ENCODE results near the gene FGF7. TPM values are rescaled to one million over a fixed set of nuclear protein-coding genes. Genes with fewer than 3 reads are reported as not detected.
"Not testable (repeated sequence)": the region's sequence is repeated elsewhere in the genome, so short reads cannot be mapped to it uniquely, and the experiment has no call there.

Gene FGF7
- total RNA-seq, 2 experiments from 2014 or later: not detected

DNA sequence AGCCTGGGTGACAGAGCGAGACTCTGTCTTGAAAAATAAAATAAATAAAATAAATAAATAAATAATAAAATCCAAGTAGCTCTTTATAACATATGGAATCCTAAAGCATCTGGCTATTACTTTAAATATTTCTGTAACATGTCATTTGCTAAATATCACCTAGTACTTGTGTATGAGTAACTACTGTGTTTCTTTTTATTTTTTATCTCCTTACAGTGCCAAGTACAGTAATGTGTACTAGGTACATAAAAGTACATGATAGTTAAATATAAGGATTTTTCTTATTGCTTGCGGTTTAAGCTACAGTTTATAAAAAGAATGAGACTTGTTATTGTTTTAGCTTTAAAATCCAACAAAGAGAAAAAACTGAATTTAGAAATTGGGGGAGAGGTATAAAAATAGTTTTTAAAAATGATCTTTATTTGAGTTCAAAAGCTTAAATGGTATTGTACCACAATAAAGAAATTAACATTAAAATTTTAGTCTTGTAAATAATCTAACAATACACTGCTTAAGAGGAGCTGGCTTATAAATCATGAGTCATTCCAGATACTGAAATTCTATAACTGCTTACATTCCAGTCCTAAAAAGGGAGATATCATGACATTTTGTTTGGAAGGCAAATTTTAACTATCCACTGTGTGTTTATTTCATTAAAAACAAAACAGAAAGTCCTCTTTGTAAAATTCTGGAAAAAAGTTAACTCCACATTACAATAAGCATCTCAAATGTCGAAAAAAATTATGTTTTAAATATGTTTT lies 73.1 kb downstream of the FGF7 start:
- ChIA-PET POLR2A (no interaction called here), CTCF (interaction anchor here (1.2 to 1.7 kb wide), 2 partner anchors 25 to 26 kb away, joined by 3 read pairs; no protein-coding TSS in a partner anchor)
- H3K4me1 Mint-ChIP-seq (ENCODE audit: low read depth): no peaks in the 10 kb centered on the region
- no peak overlapping the region for H3K4me3 Mint-ChIP-seq
- DNase-seq (no peak), ATAC-seq (no peak)
- intact Hi-C loops (cut with micrococcal nuclease): no loop called here
- no peaks in the 10 kb centered on the region for H3K27me3 Mint-ChIP-seq
- H3K27ac Mint-ChIP-seq: no peak overlapping the region
- TF ChIP-seq, protein P1, sequence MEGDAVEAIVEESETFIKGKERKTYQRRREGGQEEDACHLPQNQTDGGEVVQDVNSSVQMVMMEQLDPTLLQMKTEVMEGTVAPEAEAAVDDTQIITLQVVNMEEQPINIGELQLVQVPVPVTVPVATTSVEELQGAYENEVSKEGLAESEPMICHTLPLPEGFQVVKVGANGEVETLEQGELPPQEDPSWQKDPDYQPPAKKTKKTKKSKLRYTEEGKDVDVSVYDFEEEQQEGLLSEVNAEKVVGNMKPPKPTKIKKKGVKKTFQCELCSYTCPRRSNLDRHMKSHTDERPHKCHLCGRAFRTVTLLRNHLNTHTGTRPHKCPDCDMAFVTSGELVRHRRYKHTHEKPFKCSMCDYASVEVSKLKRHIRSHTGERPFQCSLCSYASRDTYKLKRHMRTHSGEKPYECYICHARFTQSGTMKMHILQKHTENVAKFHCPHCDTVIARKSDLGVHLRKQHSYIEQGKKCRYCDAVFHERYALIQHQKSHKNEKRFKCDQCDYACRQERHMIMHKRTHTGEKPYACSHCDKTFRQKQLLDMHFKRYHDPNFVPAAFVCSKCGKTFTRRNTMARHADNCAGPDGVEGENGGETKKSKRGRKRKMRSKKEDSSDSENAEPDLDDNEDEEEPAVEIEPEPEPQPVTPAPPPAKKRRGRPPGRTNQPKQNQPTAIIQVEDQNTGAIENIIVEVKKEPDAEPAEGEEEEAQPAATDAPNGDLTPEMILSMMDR (IDR thresholded peaks at IDR 0.05): no peak
- no peaks in the 10 kb centered on the region for H3K9me3 Mint-ChIP-seq
- H3K36me3 Mint-ChIP-seq (ENCODE audit: low read depth): no peaks in the 10 kb centered on the region

DNA sequence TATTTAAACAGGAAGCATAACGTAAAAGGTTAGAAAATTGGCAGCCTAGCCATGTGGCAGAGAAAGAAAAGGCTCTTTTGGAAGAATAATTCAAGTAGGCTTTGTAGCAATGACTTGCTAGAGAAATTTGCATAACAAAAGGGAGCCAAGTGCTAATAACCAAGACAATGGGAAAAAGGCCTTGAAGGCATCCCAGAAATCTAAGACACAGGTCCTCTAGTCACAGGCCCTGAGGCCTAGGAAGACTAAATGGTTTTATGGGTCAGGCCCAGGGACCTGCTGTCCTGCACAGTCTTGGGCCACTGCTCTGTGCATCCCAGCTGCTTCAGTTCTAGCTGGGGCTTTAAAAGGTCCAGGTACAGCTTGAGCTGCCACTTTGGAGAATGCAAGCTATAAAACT lies 78.5 kb downstream of the FGF7 start:
- no peak for DNase-seq
- no peak overlapping the region for H3K4me3 Mint-ChIP-seq
- H3K4me1 Mint-ChIP-seq (ENCODE audit: low read depth): no peaks in the 10 kb centered on the region
- no peaks in the 10 kb centered on the region for H3K27me3 Mint-ChIP-seq
- no peak overlapping the region for H3K27ac Mint-ChIP-seq
- intact Hi-C loops (cut with micrococcal nuclease): no loop called here
- TF ChIP-seq, protein P1 (IDR thresholded peaks at IDR 0.05): no peak
- no peak for ATAC-seq
- no peaks in the 10 kb centered on the region for H3K36me3 Mint-ChIP-seq (ENCODE audit: low read depth)
- POLR2A ChIA-PET: no interaction called here
- H3K9me3 Mint-ChIP-seq: peaks cover 8% of the 10 kb centered on the region
- CTCF ChIA-PET: no interaction called here

DNA sequence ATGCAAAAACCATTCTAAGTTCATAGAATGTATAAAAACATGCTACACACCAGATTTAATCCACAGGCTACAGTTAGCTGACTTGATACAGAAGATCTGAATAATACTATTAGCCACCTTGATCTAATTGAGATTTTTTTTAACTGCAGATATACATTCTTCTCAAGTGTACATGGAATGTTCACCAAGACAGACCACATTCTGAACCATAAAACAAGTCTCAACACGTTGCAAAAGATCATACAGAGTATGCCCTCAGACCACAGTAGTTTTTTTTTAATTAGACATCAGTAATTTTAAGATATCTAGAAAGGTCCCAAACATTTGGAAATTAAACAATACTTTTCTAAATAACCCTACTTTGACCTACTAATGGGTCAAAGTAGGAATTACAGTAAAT lies 83.3 kb downstream of the FGF7 start:
- no peaks in the 10 kb centered on the region for H3K36me3 Mint-ChIP-seq (ENCODE audit: low read depth)
- CTCF ChIA-PET: no interaction called here
- no peaks in the 10 kb centered on the region for H3K4me1 Mint-ChIP-seq (ENCODE audit: low read depth)
- H3K27me3 Mint-ChIP-seq: no peaks in the 10 kb centered on the region
- H3K4me3 Mint-ChIP-seq: no peak overlapping the region
- intact Hi-C loops (cut with micrococcal nuclease): no loop called here
- POLR2A ChIA-PET: no interaction called here
- ATAC-seq: no peak
- H3K9me3 Mint-ChIP-seq: peaks cover 8% of the 10 kb centered on the region
- no peak overlapping the region for H3K27ac Mint-ChIP-seq
- TF ChIP-seq, protein P1 (IDR thresholded peaks at IDR 0.05): no peak
- DNase-seq: no peak

DNA sequence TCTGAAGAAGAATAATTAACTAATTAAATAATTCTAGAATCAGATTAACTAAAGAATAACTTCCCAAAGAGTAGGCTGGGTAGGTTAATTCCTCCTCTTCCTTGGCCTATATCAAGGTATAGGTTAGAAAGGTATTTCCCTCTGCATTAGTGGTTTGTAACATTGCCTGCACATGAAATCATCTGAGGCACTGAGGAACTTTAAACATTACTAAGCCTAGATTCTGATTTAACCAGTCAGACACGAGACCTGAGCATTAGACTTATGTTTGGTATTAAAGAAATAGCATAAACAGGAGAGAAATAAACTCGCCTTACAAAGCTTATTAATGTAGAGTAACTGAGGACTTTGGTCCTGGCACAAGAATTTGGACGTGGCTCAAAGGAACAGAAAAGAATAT lies 84.2 kb downstream of the FGF7 start:
- Mint-ChIP-seq H3K4me1 (ENCODE audit: low read depth) (no peaks in the 10 kb centered on the region), H3K27me3 (no peaks in the 10 kb centered on the region), H3K4me3 (no peak overlapping the region), H3K9me3 (peaks cover 6% of the 10 kb centered on the region), H3K36me3 (ENCODE audit: low read depth) (no peaks in the 10 kb centered on the region), H3K27ac (no peak overlapping the region)
- DNase-seq: no peak
- no peak for ATAC-seq
- ChIA-PET POLR2A (no interaction called here), CTCF (no interaction called here)
- intact Hi-C loops (cut with micrococcal nuclease): no loop called here
- TF ChIP-seq, protein P1 (IDR thresholded peaks at IDR 0.05): no peak

DNA sequence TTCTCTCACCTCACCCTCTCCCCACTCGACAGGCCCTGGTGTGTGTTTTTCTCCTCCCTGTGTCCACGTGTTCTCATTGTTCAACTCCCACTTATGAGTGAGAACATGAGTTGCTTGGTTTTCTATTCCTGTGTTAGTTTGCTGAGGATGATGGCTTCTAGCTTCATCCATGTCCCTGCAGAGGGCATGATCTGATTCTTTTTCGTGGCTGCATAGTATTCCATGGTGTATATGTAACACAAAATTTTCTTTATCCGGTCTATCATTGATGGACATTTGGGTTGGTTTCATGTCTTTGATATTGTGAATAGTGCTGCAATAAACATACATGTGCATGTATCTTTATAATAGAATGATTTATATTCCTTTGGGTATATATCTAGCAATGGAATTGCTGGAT lies 89.7 kb downstream of the FGF7 start:
- POLR2A ChIA-PET; H3K27me3 Mint-ChIP-seq; DNase-seq; H3K9me3 Mint-ChIP-seq; H3K36me3 Mint-ChIP-seq (ENCODE audit: low read depth); intact Hi-C loops (cut with micrococcal nuclease); H3K4me3 Mint-ChIP-seq; H3K4me1 Mint-ChIP-seq (ENCODE audit: low read depth); ATAC-seq; H3K27ac Mint-ChIP-seq; CTCF ChIA-PET: not testable (repeated sequence)

Measured in activated CD8-positive, alpha-beta T cell treated with anti-CD3 and anti-CD28 coated beads for 36 hours (primary cell).